BJ (cell line): ENCODE data around the gene ENG. TPM values are rescaled to one million over a fixed set of nuclear protein-coding genes. Genes with fewer than 3 reads are reported as not detected.

Source experiments
- CTCF ChIA-PET: fragments of 350-600 bp; formaldehyde crosslinking; extraction: SDS; loops from one replicate; lab custom pipeline; 2021; ENCODE audit warnings: antibody characterized with exemption, inconsistent platforms; lab: Yijun Ruan, JAX
- POLR2A ChIA-PET: fragments of 300-600 bp; sonication (Branson Sonifier 250); formaldehyde crosslinking; extraction: SDS; loops from one replicate; lab custom pipeline; 2021; ENCODE audit warnings: antibody characterized with exemption; lab: Charles Lee
- DNase-seq: peaks from one replicate; pipeline ENCODE4 v3.0.0-alpha.2; 2011; ENCODE audit warnings: low read depth
- H3K27me3 ChIP-seq: 2 replicates; pipeline ENCODE4 v1.6.0; 2011; ENCODE audit warnings: low read length; ENCODE audit not compliant: control insufficient read depth, insufficient read depth
- H3K36me3 ChIP-seq: 2 replicates; pipeline ENCODE4 v1.5.1; 2011; ENCODE audit warnings: low read length; ENCODE audit not compliant: control insufficient read depth, insufficient read depth
- H3K4me3 ChIP-seq: 2 replicates; pipeline ENCODE4 v1.5.1; 2011; ENCODE audit warnings: low read depth, mild to moderate bottlenecking, control low read depth, low read length
- polyA plus RNA-seq: library from polyadenylated mRNA; depleted of rRNA; stranded (reverse); fragments of >200 nt; gene quantifications from 2 replicates; pipeline ENCODE4 v1.2.3, GENCODE V29; 2011
- TF ChIP-seq, protein P1 (sequence below): IDR thresholded peaks from 2 replicates; pipeline ENCODE4 v1.5.1; 2011; ENCODE audit warnings: low read depth, mild to moderate bottlenecking, control low read depth, inconsistent platforms, low read length, moderate library complexity; ENCODE audit not compliant: insufficient read depth

The ENG gene
- polyA plus RNA-seq, 1 experiment, result 44.6 TPM

GRCh38 chr9:127805620-127806019 is 48.8 kb downstream of the ENG start:
- ChIA-PET POLR2A (no interaction called here), CTCF (interaction anchor here (0.9 to 2.3 kb wide), 3 partner anchors 19 to 64 kb away, joined by 3 to 5 read pairs (median 5); no protein-coding TSS in a partner anchor)
- no peak overlapping the region for H3K4me3 ChIP-seq
- peaks cover 30% of the 10 kb centered on the region for H3K36me3 ChIP-seq
- no peaks in the 10 kb centered on the region for H3K27me3 ChIP-seq
- DNase-seq, result no peak
- TF ChIP-seq, protein P1, sequence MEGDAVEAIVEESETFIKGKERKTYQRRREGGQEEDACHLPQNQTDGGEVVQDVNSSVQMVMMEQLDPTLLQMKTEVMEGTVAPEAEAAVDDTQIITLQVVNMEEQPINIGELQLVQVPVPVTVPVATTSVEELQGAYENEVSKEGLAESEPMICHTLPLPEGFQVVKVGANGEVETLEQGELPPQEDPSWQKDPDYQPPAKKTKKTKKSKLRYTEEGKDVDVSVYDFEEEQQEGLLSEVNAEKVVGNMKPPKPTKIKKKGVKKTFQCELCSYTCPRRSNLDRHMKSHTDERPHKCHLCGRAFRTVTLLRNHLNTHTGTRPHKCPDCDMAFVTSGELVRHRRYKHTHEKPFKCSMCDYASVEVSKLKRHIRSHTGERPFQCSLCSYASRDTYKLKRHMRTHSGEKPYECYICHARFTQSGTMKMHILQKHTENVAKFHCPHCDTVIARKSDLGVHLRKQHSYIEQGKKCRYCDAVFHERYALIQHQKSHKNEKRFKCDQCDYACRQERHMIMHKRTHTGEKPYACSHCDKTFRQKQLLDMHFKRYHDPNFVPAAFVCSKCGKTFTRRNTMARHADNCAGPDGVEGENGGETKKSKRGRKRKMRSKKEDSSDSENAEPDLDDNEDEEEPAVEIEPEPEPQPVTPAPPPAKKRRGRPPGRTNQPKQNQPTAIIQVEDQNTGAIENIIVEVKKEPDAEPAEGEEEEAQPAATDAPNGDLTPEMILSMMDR, result peak; percentile 42

GRCh38 chr9:127803507-127804352 is 50.7 kb downstream of the ENG start:
- H3K36me3 ChIP-seq, result peaks cover 19% of the 10 kb centered on the region
- DNase-seq, result no peak
- TF ChIP-seq, protein P1, result no peak
- ChIA-PET CTCF (interaction anchor here (0.6 to 0.8 kb wide), 2 partner anchors 18 to 35 kb away, joined by 3 read pairs; partner anchors contain the start of gene CDK9), POLR2A (interaction anchor here (0.6 kb wide), 2 partner anchors 28 to 94 kb away, joined by 3 to 9 read pairs; no protein-coding TSS in a partner anchor)
- H3K4me3 ChIP-seq, result peak overlapping the region; percentile 44
- no peaks in the 10 kb centered on the region for H3K27me3 ChIP-seq

GRCh38 chr9:127802576-127803443 is 51.6 kb downstream of the ENG start, which contains the start of gene FPGS:
TSS of gene FPGS (plus strand) at chr9:127802882. CDS start at chr9:127802925, 43 bp downstream.
- Histone ChIP-seq H3K36me3 (peaks cover 12% of the 10 kb centered on the region), H3K27me3 (no peaks in the 10 kb centered on the region), H3K4me3 (peak within 1 kb of the TSS; percentile 44)
- ChIA-PET CTCF (interaction anchor here (0.6 to 1.4 kb wide), 4 partner anchors 16 to 67 kb away, joined by 3 read pairs; partner anchors contain the start of gene ENG), POLR2A (interaction anchor here (0.5 kb wide), 1 partner anchor 64 kb away, joined by 3 read pairs; no protein-coding TSS in a partner anchor)
- TF ChIP-seq, protein P1, result no peak
- peak; percentile 33 for DNase-seq

GRCh38 chr9:127801955-127802575 is 52.4 kb downstream of the ENG start:
- DNase-seq, result no peak
- Histone ChIP-seq H3K27me3 (no peaks in the 10 kb centered on the region), H3K36me3 (peaks cover 6% of the 10 kb centered on the region), H3K4me3 (peak overlapping the region; percentile 44)
- TF ChIP-seq, protein P1, result peak; percentile 20; the same call in 1 of the 2 replicates
- ChIA-PET POLR2A (no interaction called here), CTCF (interaction anchor here (0.8 to 1.4 kb wide), 4 partner anchors 15 to 67 kb away, joined by 3 read pairs; partner anchors contain the start of genes ENG and TOR2A)
